ENCODE results near the gene DOCK7.

GRCh38 chr1:62717483-62717882 lies 29.3 kb upstream of the DOCK7 start:
- TF ChIP-seq EP300 (IDR thresholded peaks at IDR 0.05) (no peak), CTCF (IDR thresholded peaks at IDR 0.05) (no peak), POLR2AphosphoS5 (IDR thresholded peaks at IDR 0.05) (no peak), POLR2A (IDR thresholded peaks at IDR 0.05) (no peak)

Measured in suprapubic skin (tissue), 4 donors.